CD4-positive, CD25-positive, alpha-beta regulatory T cell (primary cell): ENCODE results near the gene TOGARAM2. TPM values are rescaled to one million over a fixed set of nuclear protein-coding genes. Genes with fewer than 3 reads are reported as not detected.
"Not testable (repeated sequence)": the region's sequence is repeated elsewhere in the genome, so short reads cannot be mapped to it uniquely, and the experiment has no call there.

Source experiments
- ATAC-seq, 2 donors: fragments of 150-1000 bp; cut with Tn5 transposase; one replicate each; pipeline ENCODE4 v1.10.0; 2021; ENCODE audit warnings: low read depth in 2 of 2, moderate number of reproducible peaks in 2 of 2, moderate library complexity in 1 of 2
- DNase-seq, 3 donors: peaks; one replicate each; pipeline versions ENCODE4 v3.0.0 to v3.0.0-alpha.2; 2012 to 2022; ENCODE audit warnings: mixed read lengths in 1 of 3
- H3K27ac ChIP-seq: one replicate; pipeline ENCODE4 v1.7.0; 2013; ENCODE audit warnings: mild to moderate bottlenecking, low read length; ENCODE audit not compliant: insufficient read depth, poor library complexity, severe bottlenecking
- H3K27me3 ChIP-seq: one replicate; pipeline ENCODE4 v1.7.0; 2013; ENCODE audit warnings: low read length; ENCODE audit not compliant: control insufficient read depth, insufficient read depth
- H3K36me3 ChIP-seq: one replicate; pipeline ENCODE4 v1.7.0; 2013; ENCODE audit warnings: mild to moderate bottlenecking, low read length, moderate library complexity; ENCODE audit not compliant: control insufficient read depth, insufficient read depth
- H3K4me1 ChIP-seq: 2 replicates; pipeline ENCODE4 v1.7.0; 2013; ENCODE audit warnings: mild to moderate bottlenecking, low read length; ENCODE audit not compliant: insufficient read depth, control insufficient read depth, poor library complexity, severe bottlenecking
- H3K4me3 ChIP-seq: one replicate; pipeline ENCODE4 v1.7.0; 2013; ENCODE audit warnings: low read depth, mild to moderate bottlenecking, low read length, moderate library complexity
- H3K9me3 ChIP-seq, 2 experiments: 1 replicate in 1 of 2; 2 replicates in 1 of 2; pipeline ENCODE4 v1.7.0; 2013; ENCODE audit warnings: low read length in 2 of 2, mild to moderate bottlenecking in 1 of 2, moderate library complexity in 1 of 2; ENCODE audit not compliant: control insufficient read depth in 2 of 2
- H3K27ac Mint-ChIP-seq, 3 donors: one replicate each; pipeline ENCODE4 v1.8.0; 2020 to 2022; ENCODE audit warnings: mild to moderate bottlenecking in 3 of 3, mixed read lengths in 3 of 3, moderate library complexity in 2 of 3
- H3K27me3 Mint-ChIP-seq: one replicate; pipeline ENCODE4 v1.8.0; 2022; ENCODE audit warnings: mild to moderate bottlenecking, mixed read lengths
- H3K36me3 Mint-ChIP-seq: one replicate; pipeline ENCODE4 v1.8.0; 2020; ENCODE audit warnings: mixed read lengths
- H3K4me1 Mint-ChIP-seq, 4 donors: one replicate each; pipeline ENCODE4 v1.8.0; 2020 to 2022; ENCODE audit warnings: mixed read lengths in 4 of 4, mild to moderate bottlenecking in 1 of 4
- H3K4me3 Mint-ChIP-seq, 4 donors: one replicate each; pipeline ENCODE4 v1.8.0; 2020 to 2022; ENCODE audit warnings: mild to moderate bottlenecking in 4 of 4, mixed read lengths in 4 of 4, moderate library complexity in 3 of 4
- H3K9me3 Mint-ChIP-seq, 7 donors: one replicate each; pipeline ENCODE4 v1.8.0; 2020 to 2022; ENCODE audit warnings: mixed read lengths in 7 of 7, mild to moderate bottlenecking in 3 of 7, moderate library complexity in 2 of 7
- polyA plus RNA-seq, 4 donors: library from polyadenylated mRNA; unstranded; fragments of 300-500 nt; fragmentation: Illumina TruSeq; gene quantifications; one replicate each; pipeline ENCODE4 v1.2.3, GENCODE V29; 2021
- total RNA-seq: library from RNA; stranded (reverse); gene quantifications from one replicate; pipeline ENCODE4 v1.2.3, GENCODE V29; 2022

TOGARAM2 gene
- total and polyA plus RNA-seq, 5 donors from 2014 or later, result 1.5 to 9.3 (median 2.1) TPM; not detected in 1

DNA sequence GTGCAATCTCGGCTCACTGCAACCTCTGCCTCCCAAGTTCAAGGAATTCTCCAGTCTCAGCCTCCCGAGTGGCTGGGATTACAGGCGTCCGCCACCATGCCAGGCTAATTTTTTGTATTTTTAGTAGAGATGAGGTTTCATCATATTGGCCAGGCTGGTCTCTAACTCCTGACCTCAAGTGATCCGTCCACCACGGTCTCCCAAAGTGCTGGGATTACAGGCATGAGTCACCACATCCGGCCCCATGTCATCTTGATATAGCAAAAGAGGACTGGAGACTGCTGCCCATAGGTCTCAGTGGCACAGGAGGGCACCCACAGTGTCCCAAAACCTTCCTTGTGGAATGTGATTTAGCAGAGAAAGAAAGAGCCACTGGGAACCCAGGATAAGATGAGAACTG is 109.2 kb downstream of the TOGARAM2 start:
- not testable (repeated sequence) for H3K4me1 ChIP-seq, H3K36me3 ChIP-seq, H3K36me3 Mint-ChIP-seq, H3K9me3 ChIP-seq, H3K9me3 Mint-ChIP-seq, H3K4me1 Mint-ChIP-seq, DNase-seq, H3K27me3 ChIP-seq, H3K27ac ChIP-seq, H3K27ac Mint-ChIP-seq, H3K4me3 Mint-ChIP-seq, ATAC-seq, H3K4me3 ChIP-seq
- H3K27me3 Mint-ChIP-seq, result peaks cover 38% of the 10 kb centered on the region

DNA sequence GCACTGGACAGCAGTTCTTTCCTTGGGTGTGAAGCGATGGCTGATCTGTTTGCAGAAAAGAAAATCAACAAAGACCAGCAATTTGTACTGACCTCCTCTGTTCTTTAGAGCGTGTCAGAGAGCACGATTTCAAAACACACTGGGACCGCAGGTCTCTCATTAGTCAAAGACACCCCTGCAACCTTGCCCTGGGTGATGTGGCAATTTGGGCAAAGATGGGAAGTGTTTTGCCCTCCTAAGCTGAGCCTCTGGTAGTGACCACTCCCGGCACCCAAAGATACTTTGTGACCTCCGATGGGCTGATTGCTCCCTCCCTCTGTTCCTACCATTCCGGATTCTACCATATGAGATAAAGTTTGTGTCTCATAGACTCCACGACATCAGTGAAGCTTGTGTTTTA is 115.9 kb downstream of the TOGARAM2 start:
- Mint-ChIP-seq H3K9me3 (peaks cover 0 to 1% (median 0%) of the 10 kb centered on the region in 7 donors), H3K36me3 (no peaks in the 10 kb centered on the region), H3K4me1 (no peaks in the 10 kb centered on the region), H3K27me3 (peaks cover 16% of the 10 kb centered on the region), H3K27ac (no peak overlapping the region), H3K4me3 (no peak overlapping the region)
- no peak for DNase-seq
- Histone ChIP-seq H3K36me3 (no peaks in the 10 kb centered on the region), H3K4me1 (no peaks in the 10 kb centered on the region), H3K4me3 (no peak overlapping the region), H3K27me3 (peaks cover 3% of the 10 kb centered on the region), H3K27ac (no peak overlapping the region), H3K9me3 (no peaks in the 10 kb centered on the region)
- ATAC-seq, result no peak

DNA sequence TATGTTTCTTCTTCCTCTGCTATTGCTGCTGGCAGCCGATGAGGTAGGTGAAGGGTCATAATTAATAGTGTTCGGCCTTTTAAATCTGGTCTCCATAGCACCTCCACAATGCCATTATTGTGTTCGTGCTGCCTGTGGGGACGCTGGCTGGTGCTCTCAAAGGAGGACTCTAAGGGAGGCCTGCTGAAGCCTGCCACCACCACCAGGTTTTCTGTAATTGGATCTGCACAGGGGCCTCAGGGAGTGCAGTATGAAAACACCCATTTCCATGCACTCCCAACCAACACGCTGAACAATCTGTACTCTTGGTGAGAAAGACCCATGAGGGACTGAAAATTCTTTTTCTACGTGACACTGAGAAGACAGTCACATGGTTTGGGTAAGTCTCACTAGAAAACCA is 116.5 kb downstream of the TOGARAM2 start:
- peaks cover 0 to 1% (median 0%) of the 10 kb centered on the region in 7 donors for H3K9me3 Mint-ChIP-seq
- H3K36me3 ChIP-seq, result no peaks in the 10 kb centered on the region
- H3K4me1 ChIP-seq, result no peaks in the 10 kb centered on the region
- H3K4me3 ChIP-seq, result no peak overlapping the region
- no peak overlapping the region for H3K27ac Mint-ChIP-seq
- H3K4me3 Mint-ChIP-seq, result peak overlapping the region in 1 of 4 donors; percentile 52
- peaks cover 16% of the 10 kb centered on the region for H3K27me3 Mint-ChIP-seq
- no peak overlapping the region for H3K27ac ChIP-seq
- no peaks in the 10 kb centered on the region for H3K36me3 Mint-ChIP-seq
- no peaks in the 10 kb centered on the region for H3K4me1 Mint-ChIP-seq
- no peak for DNase-seq
- H3K27me3 ChIP-seq, result peaks cover 3% of the 10 kb centered on the region
- ATAC-seq, result no peak
- no peaks in the 10 kb centered on the region for H3K9me3 ChIP-seq

DNA sequence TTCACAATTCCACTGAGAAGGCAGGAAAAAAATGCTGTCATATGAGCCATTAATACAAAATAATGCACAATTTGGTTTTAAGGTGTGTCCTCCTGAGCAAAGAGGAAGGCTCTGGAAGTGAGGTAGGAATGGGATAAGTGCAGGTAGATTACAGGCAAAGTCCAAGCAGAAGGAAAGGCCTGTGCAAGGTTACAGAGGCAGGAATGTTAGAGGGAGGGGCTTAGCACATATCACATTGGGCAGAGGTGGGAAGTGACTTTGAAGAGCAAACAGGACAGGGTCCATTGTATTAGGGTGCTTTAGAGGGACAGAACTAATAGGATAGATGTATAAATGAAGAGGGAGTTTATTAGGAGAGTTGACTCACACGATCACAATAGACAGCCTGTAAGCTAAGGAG is 119.5 kb downstream of the TOGARAM2 start:
- no peak overlapping the region for H3K27ac ChIP-seq
- no peaks in the 10 kb centered on the region for H3K4me1 ChIP-seq
- DNase-seq, result no peak
- Mint-ChIP-seq H3K36me3 (no peaks in the 10 kb centered on the region), H3K4me1 (no peaks in the 10 kb centered on the region), H3K9me3 (peaks cover 0 to under 1% (median 0%) of the 10 kb centered on the region in 7 donors), H3K27ac (no peak overlapping the region), H3K4me3 (no peak overlapping the region), H3K27me3 (peaks cover 16% of the 10 kb centered on the region)
- no peaks in the 10 kb centered on the region for H3K9me3 ChIP-seq
- no peak overlapping the region for H3K4me3 ChIP-seq
- ATAC-seq, result no peak
- peaks cover 2% of the 10 kb centered on the region for H3K27me3 ChIP-seq
- H3K36me3 ChIP-seq, result no peaks in the 10 kb centered on the region

Other genes starting within 250 kb of the TOGARAM2 start
- 303 TPM for gene PPP1CB, start 229.5 kb upstream of the TOGARAM2 start, total RNA-seq
- 100 to 1,000 TPM; 102 to 136 (median 117) TPM for gene PPP1CB, start 229.5 kb upstream of the TOGARAM2 start, polyA plus RNA-seq
- 19.6 TPM for gene SPDYA, start 170.5 kb upstream of the TOGARAM2 start, total RNA-seq
- under 1 TPM; 0.09 to 0.25 (median 0.16) TPM for gene SPDYA, start 170.5 kb upstream of the TOGARAM2 start, polyA plus RNA-seq
- gene TRMT61B, start 111.0 kb upstream of the TOGARAM2 start, total RNA-seq, result 18.0 TPM
- gene TRMT61B, start 111.0 kb upstream of the TOGARAM2 start, polyA plus RNA-seq, result 10 to 100 TPM; 19.7 to 23.6 (median 22.4) TPM
- 70.1 TPM for gene WDR43, start 86.6 kb upstream of the TOGARAM2 start, total RNA-seq
- gene WDR43, start 86.6 kb upstream of the TOGARAM2 start, polyA plus RNA-seq, result 10 to 100 TPM; 27.4 to 44.7 (median 39.3) TPM
- not detected for gene PCARE, start 93.2 kb downstream of the TOGARAM2 start, total RNA-seq
- not detected for gene PCARE, start 93.2 kb downstream of the TOGARAM2 start, polyA plus RNA-seq
- gene CLIP4, start 134.1 kb downstream of the TOGARAM2 start, total RNA-seq, result 37.7 TPM
- gene CLIP4, start 134.1 kb downstream of the TOGARAM2 start, polyA plus RNA-seq, result 10 to 100 TPM; 13.5 to 22.5 (median 16.9) TPM